ENCODE measurements around the gene INPP5E.

GRCh38 chr9:136429075-136429628, 10.5 kb downstream of the INPP5E start:
- TF ChIP-seq, protein P1, sequence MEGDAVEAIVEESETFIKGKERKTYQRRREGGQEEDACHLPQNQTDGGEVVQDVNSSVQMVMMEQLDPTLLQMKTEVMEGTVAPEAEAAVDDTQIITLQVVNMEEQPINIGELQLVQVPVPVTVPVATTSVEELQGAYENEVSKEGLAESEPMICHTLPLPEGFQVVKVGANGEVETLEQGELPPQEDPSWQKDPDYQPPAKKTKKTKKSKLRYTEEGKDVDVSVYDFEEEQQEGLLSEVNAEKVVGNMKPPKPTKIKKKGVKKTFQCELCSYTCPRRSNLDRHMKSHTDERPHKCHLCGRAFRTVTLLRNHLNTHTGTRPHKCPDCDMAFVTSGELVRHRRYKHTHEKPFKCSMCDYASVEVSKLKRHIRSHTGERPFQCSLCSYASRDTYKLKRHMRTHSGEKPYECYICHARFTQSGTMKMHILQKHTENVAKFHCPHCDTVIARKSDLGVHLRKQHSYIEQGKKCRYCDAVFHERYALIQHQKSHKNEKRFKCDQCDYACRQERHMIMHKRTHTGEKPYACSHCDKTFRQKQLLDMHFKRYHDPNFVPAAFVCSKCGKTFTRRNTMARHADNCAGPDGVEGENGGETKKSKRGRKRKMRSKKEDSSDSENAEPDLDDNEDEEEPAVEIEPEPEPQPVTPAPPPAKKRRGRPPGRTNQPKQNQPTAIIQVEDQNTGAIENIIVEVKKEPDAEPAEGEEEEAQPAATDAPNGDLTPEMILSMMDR (IDR thresholded peaks at IDR 0.05): no peak
- no peak for TF ChIP-seq EP300 (IDR thresholded peaks at IDR 0.05)
- TF ChIP-seq POLR2A (IDR thresholded peaks at IDR 0.05; ENCODE audit: low read depth): no peak

Data from esophagus muscularis mucosa (tissue), 4 donors.